H9 (cell line): ENCODE results near the gene CHORDC1. TPM values are rescaled to one million over a fixed set of nuclear protein-coding genes. Genes with fewer than 3 reads are reported as not detected.
"Not testable (repeated sequence)": the region's sequence is repeated elsewhere in the genome, so short reads cannot be mapped to it uniquely, and the experiment has no call there.

Experiments
- DNase-seq: peaks from one replicate; pipeline ENCODE4 v3.0.0-alpha.2; 2017
- H2AFZ ChIP-seq: one replicate; pipeline ENCODE4 v1.6.1; 2013; ENCODE audit warnings: mild to moderate bottlenecking, low read length, control low read depth, moderate library complexity
- H2AK5ac ChIP-seq: 2 replicates; pipeline ENCODE4 v1.6.1; 2013; ENCODE audit warnings: low read length, control low read depth, mixed read lengths; ENCODE audit not compliant: insufficient read length
- H2BK120ac ChIP-seq: one replicate; pipeline ENCODE4 v1.6.1; 2013; ENCODE audit warnings: low read depth, mild to moderate bottlenecking, low read length, control low read depth, inconsistent platforms; ENCODE audit not compliant: poor library complexity, severe bottlenecking
- H2BK12ac ChIP-seq: 2 replicates; pipeline ENCODE4 v1.6.1; 2013; ENCODE audit warnings: low read length, control low read depth, mixed read lengths, low read depth; ENCODE audit not compliant: insufficient read length
- H2BK15ac ChIP-seq: 2 replicates; pipeline ENCODE4 v1.6.1; 2013; ENCODE audit warnings: low read depth, low read length, control low read depth
- H2BK20ac ChIP-seq: one replicate; pipeline ENCODE4 v1.6.1; 2013; ENCODE audit warnings: low read depth, mild to moderate bottlenecking, low read length, control low read depth, inconsistent platforms; ENCODE audit not compliant: poor library complexity, severe bottlenecking
- H2BK5ac ChIP-seq: 2 replicates; pipeline ENCODE4 v1.6.1; 2013; ENCODE audit warnings: low read length, control low read depth, mixed read lengths; ENCODE audit not compliant: insufficient read length
- H3K14ac ChIP-seq: 2 replicates; pipeline ENCODE4 v1.6.1; 2013; ENCODE audit warnings: low read length, control low read depth; ENCODE audit not compliant: insufficient read depth
- H3K18ac ChIP-seq: 2 replicates; pipeline ENCODE4 v1.6.1; 2013; ENCODE audit warnings: low read depth, mild to moderate bottlenecking, mixed read lengths, low read length, control low read depth; ENCODE audit not compliant: insufficient read length
- H3K23ac ChIP-seq: 2 replicates; pipeline ENCODE4 v1.6.1; 2013; ENCODE audit warnings: low read length, control low read depth, mixed read lengths, low read depth; ENCODE audit not compliant: insufficient read length
- H3K23me2 ChIP-seq: 2 replicates; pipeline ENCODE4 v1.6.1; 2013; ENCODE audit warnings: low read depth, mild to moderate bottlenecking, mixed read lengths, low read length, control low read depth; ENCODE audit not compliant: insufficient read length, poor library complexity, severe bottlenecking
- H3K27ac ChIP-seq: 2 replicates; pipeline ENCODE4 v1.5.1; 2013; ENCODE audit warnings: low read length, control low read depth, mixed read lengths, low read depth; ENCODE audit not compliant: insufficient read length
- H3K27me3 ChIP-seq: 2 replicates; pipeline ENCODE4 v1.6.1; 2013; ENCODE audit warnings: low read length, control low read depth, inconsistent platforms; ENCODE audit not compliant: insufficient read depth
- H3K4ac ChIP-seq: 2 replicates; pipeline ENCODE4 v1.6.1; 2013; ENCODE audit warnings: low read depth, mild to moderate bottlenecking, control low read depth, inconsistent platforms, low read length, moderate library complexity
- H3K4me1 ChIP-seq: 2 replicates; pipeline ENCODE4 v1.6.1; 2013; ENCODE audit warnings: low read length, control low read depth, inconsistent platforms; ENCODE audit not compliant: insufficient read depth
- H3K4me2 ChIP-seq: 2 replicates; pipeline ENCODE4 v1.6.1; 2013; ENCODE audit warnings: low read length, control low read depth, mixed read lengths; ENCODE audit not compliant: insufficient read length, insufficient read depth
- H3K56ac ChIP-seq: 2 replicates; pipeline ENCODE4 v1.6.1; 2013; ENCODE audit warnings: low read depth, mild to moderate bottlenecking, mixed read lengths, low read length, control low read depth; ENCODE audit not compliant: insufficient read length
- H3K79me1 ChIP-seq: 2 replicates; pipeline ENCODE4 v1.6.1; 2013; ENCODE audit warnings: low read depth, mild to moderate bottlenecking, moderate library complexity, low read length, control low read depth, inconsistent platforms; ENCODE audit not compliant: insufficient read depth, poor library complexity, severe bottlenecking
- H3K79me2 ChIP-seq: 2 replicates; pipeline ENCODE4 v1.6.1; 2013; ENCODE audit warnings: low read length, control low read depth, inconsistent platforms; ENCODE audit not compliant: insufficient read depth
- H3K9ac ChIP-seq: 2 replicates; pipeline ENCODE4 v1.6.1; 2013; ENCODE audit warnings: low read length, control low read depth, mixed read lengths; ENCODE audit not compliant: insufficient read length; ENCODE audit errors: extremely low read depth
- H3K9me3 ChIP-seq: one replicate; pipeline ENCODE4 v1.6.1; 2013; ENCODE audit warnings: low read depth, low read length, inconsistent platforms; ENCODE audit not compliant: control insufficient read depth
- H3T11ph ChIP-seq: one replicate; pipeline ENCODE4 v1.6.1; 2013; ENCODE audit warnings: mild to moderate bottlenecking, low read length, control low read depth, inconsistent platforms
- H4K20me1 ChIP-seq: one replicate; pipeline ENCODE4 v1.6.1; 2013; ENCODE audit not compliant: control insufficient read depth, insufficient read length, insufficient read depth
- H4K5ac ChIP-seq: 2 replicates; pipeline ENCODE4 v1.6.1; 2013; ENCODE audit warnings: low read depth, mild to moderate bottlenecking, mixed read lengths, low read length, control low read depth; ENCODE audit not compliant: insufficient read length
- H4K8ac ChIP-seq: replicated peaks from 2 replicates; pipeline ENCODE4 v1.6.1; 2013; ENCODE audit warnings: low read length, control low read depth, mixed read lengths, low read depth; ENCODE audit not compliant: insufficient read length
- H4K91ac ChIP-seq: 2 replicates; pipeline ENCODE4 v1.6.1; 2013; ENCODE audit warnings: low read depth, mild to moderate bottlenecking, moderate library complexity, mixed read lengths, low read length, control low read depth; ENCODE audit not compliant: insufficient read length
- H3K27ac Mint-ChIP-seq, 3 experiments: 2 replicates in 2 of 3; 3 replicates in 1 of 3; pipeline ENCODE4 v1.8.0; 2020 to 2021; ENCODE audit warnings: mixed read lengths in 3 of 3, mild to moderate bottlenecking in 1 of 3, moderate library complexity in 1 of 3
- H3K27me3 Mint-ChIP-seq: 2 replicates; pipeline ENCODE4 v1.8.0; 2021; ENCODE audit warnings: low read depth, mild to moderate bottlenecking, moderate library complexity, mixed read lengths
- H3K36me3 Mint-ChIP-seq, 3 experiments: 2 replicates in 2 of 3; 3 replicates in 1 of 3; pipeline ENCODE4 v1.8.0; 2020 to 2021; ENCODE audit warnings: low read depth in 3 of 3, mixed read lengths in 3 of 3; ENCODE audit not compliant: insufficient read depth in 1 of 3
- H3K4me1 Mint-ChIP-seq, 2 experiments: 2 replicates each; pipeline ENCODE4 v1.8.0; 2020; ENCODE audit warnings: mixed read lengths in 2 of 2
- H3K4me3 Mint-ChIP-seq, 2 experiments: 2 replicates in 1 of 2; 3 replicates in 1 of 2; pipeline ENCODE4 v1.8.0; 2020 to 2021; ENCODE audit warnings: mild to moderate bottlenecking in 2 of 2, mixed read lengths in 2 of 2, moderate library complexity in 1 of 2
- H3K9me3 Mint-ChIP-seq, 2 experiments: 2 replicates in 1 of 2; 3 replicates in 1 of 2; pipeline ENCODE4 v1.8.0; 2020; ENCODE audit warnings: mild to moderate bottlenecking in 2 of 2, mixed read lengths in 2 of 2, moderate library complexity in 1 of 2
- CTCF ChIP-seq: fragments of 200-600 bp; sonication (generic); conservative IDR thresholded peaks from 3 replicates; pipeline ENCODE4 v1.8.0; 2021; ENCODE audit warnings: antibody characterized with exemption, mild to moderate bottlenecking
- WGBS: extraction: QIAGEN DNeasy Blood & Tissue Kit; methylation state at CpG from one replicate; pipeline ENCODE4 v1.1.7; 2013; ENCODE audit warnings: missing lambda C conversion rate, low lambda C conversion rate, mixed read lengths; ENCODE audit not compliant: insufficient read length; ENCODE audit errors: extremely low coverage; 5-methylcytosine and 5-hydroxymethylcytosine counted together
- total RNA-seq: library from RNA; stranded (reverse); gene quantifications from 2 replicates; pipeline ENCODE4 v1.2.1, GENCODE V29; 2021

Gene CHORDC1
- total RNA-seq, 1 experiment from 2014 or later: 77.7 TPM

GRCh38 chr11:90168571-90168970 lies 54.3 kb downstream of the CHORDC1 start:
- no peak for DNase-seq
- Histone ChIP-seq H4K20me1 (no peaks in the 10 kb centered on the region), H2BK12ac (no peak overlapping the region), H4K5ac (no peak overlapping the region), H3K79me1 (no peaks in the 10 kb centered on the region), H3K27me3 (no peaks in the 10 kb centered on the region), H4K8ac (no peak overlapping the region), H3K56ac (no peak overlapping the region), H3K79me2 (no peaks in the 10 kb centered on the region), H2AK5ac (no peak overlapping the region), H3T11ph (no peak overlapping the region), H2BK15ac (no peak overlapping the region), H3K27ac (no peak overlapping the region), H3K4me1 (no peaks in the 10 kb centered on the region), H2BK120ac (no peak overlapping the region), H3K23me2 (no peaks in the 10 kb centered on the region), H3K14ac (no peak overlapping the region), H3K4me2 (no peak overlapping the region), H4K91ac (no peak overlapping the region), H3K23ac (no peak overlapping the region), H2AFZ (no peak overlapping the region), H3K9me3 (no peaks in the 10 kb centered on the region), H3K4ac (no peak overlapping the region), H2BK20ac (no peak overlapping the region), H2BK5ac (no peak overlapping the region), H3K9ac (no peak overlapping the region), H3K18ac (no peak overlapping the region)
- TF ChIP-seq CTCF: no peak
- Mint-ChIP-seq H3K27ac (no peak overlapping the region), H3K9me3 (peaks cover 0 to 2% of the 10 kb centered on the region in 2 experiments; a peak in 2 of 5 replicates), H3K36me3 (peaks cover 0 to 12% (median 8%) of the 10 kb centered on the region in 3 experiments; a peak in 3 of 7 replicates), H3K4me1 (no peaks in the 10 kb centered on the region), H3K4me3 (no peak overlapping the region), H3K27me3 (peaks cover 1% of the 10 kb centered on the region; the same call in 1 of the 2 replicates)
- no CpG with 5 or more reads among the region's 3 CpGs for WGBS

GRCh38 chr11:90167704-90168103 lies 55.1 kb downstream of the CHORDC1 start:
- not testable (repeated sequence) for H3K4me1 ChIP-seq, H3K18ac ChIP-seq, DNase-seq, H3K4me1 Mint-ChIP-seq, H3K79me2 ChIP-seq, H2AFZ ChIP-seq, H2BK5ac ChIP-seq, H3K79me1 ChIP-seq, H3K4me2 ChIP-seq, H3K14ac ChIP-seq, H3K9ac ChIP-seq, H3K27me3 Mint-ChIP-seq, H4K20me1 ChIP-seq, H2BK15ac ChIP-seq, H3K4me3 Mint-ChIP-seq, H2BK120ac ChIP-seq, H2BK20ac ChIP-seq, H3T11ph ChIP-seq, H4K5ac ChIP-seq, H3K27ac Mint-ChIP-seq, H3K9me3 Mint-ChIP-seq, H3K4ac ChIP-seq, H4K91ac ChIP-seq, H2AK5ac ChIP-seq, H3K23me2 ChIP-seq, H4K8ac ChIP-seq, H2BK12ac ChIP-seq, H3K56ac ChIP-seq, H3K27me3 ChIP-seq, H3K9me3 ChIP-seq, H3K23ac ChIP-seq, H3K27ac ChIP-seq
- H3K36me3 Mint-ChIP-seq: peaks cover 0 to 12% (median 8%) of the 10 kb centered on the region in 3 experiments; a peak in 3 of 7 replicates
- no CpG with 5 or more reads among the region's 8 CpGs for WGBS
